Panc1 (cell line): ENCODE data around the gene MTFP1. TPM values are rescaled to one million over a fixed set of nuclear protein-coding genes. Genes with fewer than 3 reads are reported as not detected.

Experiments
- ATAC-seq: fragments of 200-7000 bp; cut with Tn5 transposase; 2 replicates; pipeline ENCODE4 v1.9.1; 2020; ENCODE audit warnings: mild to moderate bottlenecking, moderate library complexity
- BruUV-seq: library from RNA; stranded (reverse); fragments of 400-500 nt; replicated peaks from 2 replicates; lab custom pipeline; 2021; lab: Mats Ljungman, UMichigan
- CTCF ChIA-PET: fragments of 300-600 bp; sonication (Branson Sonifier 250); formaldehyde crosslinking; loops from one replicate; lab custom pipeline; 2022; ENCODE audit warnings: antibody characterized with exemption; lab: Charles Lee
- POLR2A ChIA-PET: fragments of 300-600 bp; sonication (Branson Sonifier 250); formaldehyde crosslinking; loops from one replicate; lab custom pipeline; 2022; ENCODE audit warnings: antibody characterized with exemption; lab: Charles Lee
- DNase-seq: peaks from one replicate; pipeline ENCODE4 v3.0.0-alpha.2; 2010; ENCODE audit warnings: low read depth, low spot score
- H3K27ac ChIP-seq: 2 replicates; pipeline ENCODE4 v1.5.1; 2011; ENCODE audit warnings: mild to moderate bottlenecking, low read length, inconsistent platforms
- H3K27me3 ChIP-seq: fragments of 200-500 bp; sonication (Bioruptor generic); 2 replicates; pipeline ENCODE4 v1.6.0; 2014; ENCODE audit warnings: low read length, inconsistent platforms; ENCODE audit not compliant: control insufficient read depth, insufficient read depth
- H3K36me3 ChIP-seq: fragments of 200-500 bp; sonication (Bioruptor generic); 2 replicates; pipeline ENCODE4 v1.5.1; 2014; ENCODE audit warnings: inconsistent platforms, mild to moderate bottlenecking, low read length, moderate library complexity; ENCODE audit not compliant: control insufficient read depth, insufficient read depth
- H3K4me1 ChIP-seq: 2 replicates; pipeline ENCODE4 v1.5.1; 2011; ENCODE audit warnings: inconsistent platforms, mild to moderate bottlenecking, low read length, moderate library complexity; ENCODE audit not compliant: control insufficient read depth, insufficient read depth
- H3K4me3 ChIP-seq, 2 experiments: 2 replicates each; pipeline ENCODE4 v1.5.1; 2011 to 2012; ENCODE audit warnings: low read depth in 2 of 2, low read length in 2 of 2, mild to moderate bottlenecking in 2 of 2, inconsistent platforms in 1 of 2, moderate library complexity in 1 of 2
- H3K9me3 ChIP-seq: fragments of 200-500 bp; sonication (Bioruptor generic); 2 replicates; pipeline ENCODE4 v1.5.1; 2014; ENCODE audit warnings: low read depth, mild to moderate bottlenecking, inconsistent platforms, low read length, moderate library complexity; ENCODE audit not compliant: control insufficient read depth, insufficient read depth
- CTCF ChIP-seq: fragments of 450-650 bp; IDR thresholded peaks from 2 replicates; pipeline ENCODE4 v1.5.1; 2017; ENCODE audit warnings: mild to moderate bottlenecking
- POLR2AphosphoS5 ChIP-seq: IDR thresholded peaks from 2 replicates; pipeline ENCODE4 v1.6.1; 2012; ENCODE audit warnings: mild to moderate bottlenecking, low read depth, low read length, moderate library complexity
- REST ChIP-seq, 2 experiments: IDR thresholded peaks; 2 replicates each; pipeline ENCODE4 v1.6.1; 2011 to 2012; ENCODE audit warnings: low read depth in 2 of 2, control low read depth in 1 of 2, low read length in 1 of 2, mild to moderate bottlenecking in 1 of 2, moderate library complexity in 1 of 2; ENCODE audit not compliant: insufficient read depth in 1 of 2
- SIN3A ChIP-seq: IDR thresholded peaks from 2 replicates; pipeline ENCODE4 v1.6.1; 2012; ENCODE audit warnings: low read depth, mild to moderate bottlenecking, low read length, moderate library complexity, borderline replicate concordance; ENCODE audit not compliant: insufficient read depth
- TCF7L2 ChIP-seq: IDR thresholded peaks from 2 replicates; pipeline ENCODE4 v1.6.1; 2011; ENCODE audit warnings: mild to moderate bottlenecking, low read depth, low read length, inconsistent platforms
- in situ Hi-C: cut with HindIII; loops from 2 replicates; pipeline ENCODE4 v1.10.0; 2016; ENCODE audit warnings: low sequenced_read_pairs, low pct_unique_long_range_greater_than_20kb
- intact Hi-C: fragments of 100-400 bp; cut with micrococcal nuclease; formaldehyde crosslinking; loops from one replicate; pipeline ENCODE4 v1.10.0; 2022; ENCODE audit not compliant: unreplicated experiment
- total RNA-seq: library from RNA; stranded (reverse); gene quantifications from one replicate; pipeline ENCODE4 v1.2.1, GENCODE V29; 2021; ENCODE audit not compliant: unreplicated experiment

Gene MTFP1
- total RNA-seq, 1 experiment from 2014 or later: 21.5 TPM

- ChIA-PET CTCF (interaction anchor here (0.7 kb wide), 1 partner anchor 199 kb away, joined by 3 read pairs; no protein-coding TSS in a partner anchor), POLR2A (interaction anchor here (0.7 kb wide), 2 partner anchors 10 to 182 kb away, joined by 4 read pairs; no protein-coding TSS in a partner anchor)
- in situ Hi-C loops: no loop called here
Measured at GRCh38 chr22:30413001-30413400, 12.6 kb upstream of the MTFP1 start.

DNA sequence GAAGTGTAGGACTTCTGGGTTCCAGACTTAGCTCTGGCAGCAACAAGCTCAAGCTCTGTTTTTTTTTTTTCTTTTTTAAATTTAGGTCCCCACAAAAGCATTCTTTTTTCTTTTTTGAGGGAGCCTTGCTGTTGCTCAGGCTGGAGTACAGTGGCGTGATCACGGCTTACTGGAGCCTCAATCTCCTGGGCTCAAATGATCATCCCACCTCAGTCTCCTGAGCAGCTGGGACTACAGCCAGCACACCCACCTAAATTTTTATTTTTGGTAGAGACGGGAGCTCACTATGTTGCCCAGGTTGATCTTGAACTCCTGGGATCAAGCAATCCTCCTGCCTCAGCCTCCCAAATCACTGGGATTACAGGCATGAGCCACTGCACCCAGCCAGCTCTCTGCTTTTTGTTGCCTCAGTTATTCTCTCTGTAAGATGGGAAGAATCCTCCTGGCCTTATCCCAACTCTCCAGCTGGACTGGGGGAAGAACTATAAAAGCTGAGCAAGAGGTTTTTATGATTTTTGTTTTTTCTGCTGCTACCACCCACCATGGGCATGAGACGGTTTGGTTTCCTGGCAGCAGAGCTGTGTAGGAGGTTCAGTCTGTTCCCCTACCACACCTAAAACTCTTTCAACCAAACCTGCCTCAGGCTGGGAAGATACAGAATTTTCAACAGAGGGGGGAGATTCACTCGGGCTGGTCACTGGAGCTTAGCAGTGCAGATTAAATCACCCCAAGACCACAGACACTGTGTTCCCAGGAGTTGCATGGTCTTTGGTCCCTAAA, 11.6 kb upstream of the MTFP1 start:
- DNase-seq: no peak
- Histone ChIP-seq H3K36me3 (0 out of 2 replicates have a peak, but pooled peaks cover 4% of the 10 kb centered on the region), H3K9me3 (no peaks in the 10 kb centered on the region), H3K4me1 (no peaks in the 10 kb centered on the region), H3K4me3 (no peak overlapping the region), H3K27ac (no peak overlapping the region), H3K27me3 (no peaks in the 10 kb centered on the region)
- ChIA-PET CTCF (no interaction called here), POLR2A (no interaction called here)
- no TSS peak for BruUV-seq
- no peak for ATAC-seq
- intact Hi-C loops: no loop called here
- in situ Hi-C loops: no loop called here
- TF ChIP-seq CTCF: no peak
- no peak for TF ChIP-seq TCF7L2
- TF ChIP-seq SIN3A: no peak
- TF ChIP-seq REST (IDR thresholded peaks at IDR 0.05; ENCODE audit: insufficient read depth in 1 of 2, low read depth in 2 of 2, low read length in 1 of 2): no peak

More at GRCh38 chr22:30413001-30413400, 12.6 kb upstream of the MTFP1 start:
- Histone ChIP-seq H3K9me3 (no peaks in the 10 kb centered on the region), H3K36me3 (0 out of 2 replicates have a peak, but pooled peaks cover 4% of the 10 kb centered on the region), H3K4me3 (no peak overlapping the region), H3K27ac (no peak overlapping the region), H3K27me3 (no peaks in the 10 kb centered on the region), H3K4me1 (no peaks in the 10 kb centered on the region)
- DNase-seq (no peak), ATAC-seq (no peak)
- TF ChIP-seq POLR2AphosphoS5: no peak
- TF ChIP-seq REST (IDR thresholded peaks at IDR 0.05; ENCODE audit: insufficient read depth in 1 of 2, low read depth in 2 of 2, low read length in 1 of 2): no peak
- TF ChIP-seq SIN3A: no peak
- TF ChIP-seq CTCF: no peak
- TF ChIP-seq TCF7L2: no peak
- intact Hi-C loops: no loop called here
- BruUV-seq: TSS peak; percentile 55
